NCI-H82 treated with DMSO at 0.1 percent for 48 hours (cell line): ENCODE results near the gene TUBGCP5.
"Not testable (repeated sequence)": the region's sequence is repeated elsewhere in the genome, so short reads cannot be mapped to it uniquely, and the experiment has no call there.

Experiments
- DNase-seq: peaks from one replicate; lab custom pipeline; 2025; ENCODE audit not compliant: unreplicated experiment; lab: John Stamatoyannopoulos, UW

Gene TUBGCP5

GRCh38 chr15:23039143-23039916 lies at the start of gene TUBGCP5:
TUBGCP5 (minus strand) TSS chr15:23039569; CDS start chr15:23039543, 26 bp downstream.
- peak; percentile 80 for DNase-seq

GRCh38 chr15:23083115-23083514 lies 43.7 kb upstream of the TUBGCP5 start:
- no peak for DNase-seq

GRCh38 chr15:23081996-23082737 lies 42.8 kb upstream of the TUBGCP5 start:
- DNase-seq: not testable (repeated sequence)

GRCh38 chr15:23081271-23081670 lies 41.9 kb upstream of the TUBGCP5 start:
- DNase-seq: no peak

- no peak for DNase-seq
Measured at GRCh38 chr15:23079766-23080165, 40.4 kb upstream of the TUBGCP5 start.

GRCh38 chr15:23075927-23076326 lies 36.6 kb upstream of the TUBGCP5 start:
- DNase-seq: no peak

- DNase-seq: no peak
Measured at GRCh38 chr15:23074684-23075083, 35.3 kb upstream of the TUBGCP5 start.

- DNase-seq: no peak
Measured at GRCh38 chr15:23073890-23074646, 34.7 kb upstream of the TUBGCP5 start.

- DNase-seq: no peak
Measured at GRCh38 chr15:23072633-23073032, 33.3 kb upstream of the TUBGCP5 start.

GRCh38 chr15:23069496-23070166 lies 30.3 kb upstream of the TUBGCP5 start:
- DNase-seq: no peak

- no peak for DNase-seq
Measured at GRCh38 chr15:23067416-23067815, 28.0 kb upstream of the TUBGCP5 start.

GRCh38 chr15:23065836-23066235 lies 26.5 kb upstream of the TUBGCP5 start:
- DNase-seq: no peak

GRCh38 chr15:23064156-23064555 lies 24.8 kb upstream of the TUBGCP5 start:
- DNase-seq: no peak

GRCh38 chr15:23057707-23058106 lies 18.3 kb upstream of the TUBGCP5 start:
- DNase-seq: no peak

GRCh38 chr15:23055316-23055715 lies 15.9 kb upstream of the TUBGCP5 start:
- DNase-seq: no peak

GRCh38 chr15:23052522-23052921 lies 13.2 kb upstream of the TUBGCP5 start:
- DNase-seq: no peak

GRCh38 chr15:23050708-23051107 lies 11.3 kb upstream of the TUBGCP5 start:
- no peak for DNase-seq

GRCh38 chr15:23049984-23050628 lies 10.7 kb upstream of the TUBGCP5 start:
- no peak for DNase-seq

- not testable (repeated sequence) for DNase-seq
Measured at GRCh38 chr15:23048572-23049282, 9.4 kb upstream of the TUBGCP5 start.

- not testable (repeated sequence) for DNase-seq
Measured at GRCh38 chr15:23043987-23044386, 4.6 kb upstream of the TUBGCP5 start.
